NCI-H2196 (cell line): ENCODE data around the gene DMTF1.
A peak's percentile ranks its signal among the peaks of the same experiment; 100 is the strongest.
"Not testable (repeated sequence)": the region's sequence is repeated elsewhere in the genome, so short reads cannot be mapped to it uniquely, and the experiment has no call there.

Experiments used
- DNase-seq: peaks from one replicate; lab custom pipeline; 2025; ENCODE audit not compliant: unreplicated experiment; lab: John Stamatoyannopoulos, UW

The DMTF1 gene

GRCh38 chr7:87193912-87194311 is 41.7 kb downstream of the DMTF1 start:
- no peak for DNase-seq

DNA sequence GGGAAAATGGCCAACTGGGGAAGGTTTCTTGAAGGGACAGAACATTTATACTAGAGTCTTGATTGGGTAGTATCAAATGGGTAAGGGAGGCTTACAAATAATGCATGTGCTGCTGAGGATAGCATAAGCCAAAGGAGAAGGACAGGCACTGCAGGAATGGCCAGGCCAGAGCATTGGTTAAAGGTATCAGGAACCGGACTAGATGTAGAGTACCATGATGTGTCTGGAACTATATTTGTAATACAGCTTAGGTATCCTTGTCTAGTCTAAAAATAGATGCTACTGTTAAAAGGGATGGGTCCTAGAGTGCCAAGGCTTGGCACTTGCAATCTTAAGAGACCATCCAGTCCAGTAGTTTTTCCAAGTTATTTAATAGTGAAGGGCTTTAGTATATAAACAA is 47.0 kb downstream of the DMTF1 start:
- DNase-seq, result no peak

DNA sequence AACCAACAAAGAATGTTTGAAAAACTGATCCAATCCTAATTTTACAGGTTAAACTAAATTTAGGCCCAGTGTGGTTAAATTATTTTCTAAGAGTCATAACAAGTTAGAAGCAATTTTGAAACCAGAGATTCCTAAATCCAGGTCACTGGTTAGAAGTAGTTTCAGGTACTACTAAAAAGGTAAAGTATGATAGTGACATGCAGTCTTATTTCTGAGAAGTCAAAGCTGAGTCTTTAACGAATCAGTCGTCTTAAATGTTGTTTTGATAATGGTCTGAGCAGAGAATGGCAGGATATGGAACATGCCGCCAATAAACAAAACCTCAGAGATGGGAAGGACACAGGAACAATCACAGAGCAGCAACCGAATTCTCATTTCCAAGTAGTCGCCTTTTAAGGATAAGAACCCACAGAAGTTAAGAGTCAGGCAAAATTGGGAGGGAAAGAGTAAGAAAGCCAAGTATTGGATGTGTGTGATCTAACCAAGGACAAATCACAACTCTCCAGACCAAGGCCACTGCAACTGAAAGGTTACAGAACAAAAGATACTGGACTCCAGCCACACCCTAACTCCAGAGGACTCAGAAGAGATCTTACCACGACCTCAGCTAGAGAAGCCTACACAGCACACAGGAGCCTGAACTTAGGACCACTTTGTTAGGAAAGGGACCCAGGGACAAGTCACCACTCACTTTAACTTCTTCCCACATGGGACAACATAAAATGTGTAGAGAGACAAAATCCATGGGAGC is 47.6 kb downstream of the DMTF1 start:
- no peak for DNase-seq

- no peak for DNase-seq
These were observed 50.0 kb downstream of the DMTF1 start for GRCh38 chr7:87202208-87202607.

- DNase-seq, result no peak
These were observed 50.5 kb downstream of the DMTF1 start for GRCh38 chr7:87202705-87203104.

DNA sequence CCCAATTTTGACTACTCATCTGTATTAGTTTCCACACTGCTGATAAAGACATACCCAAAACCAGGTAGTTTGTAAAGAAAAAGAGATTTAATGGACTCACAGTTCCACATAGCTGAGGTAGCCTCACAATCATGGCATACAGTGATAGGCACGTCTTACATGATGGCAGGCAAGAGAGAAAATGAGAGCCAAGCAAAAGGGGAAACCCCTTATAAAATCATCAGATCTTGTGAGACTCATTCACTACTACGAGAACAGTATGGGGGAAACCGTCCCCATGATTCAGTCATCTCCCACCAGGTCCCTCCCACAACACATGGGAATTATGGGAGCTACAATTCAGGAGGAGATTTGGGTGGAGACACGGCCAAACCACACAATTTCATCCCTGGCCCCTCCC is 51.7 kb downstream of the DMTF1 start:
- not testable (repeated sequence) for DNase-seq

GRCh38 chr7:87204933-87205332 is 52.7 kb downstream of the DMTF1 start:
- DNase-seq, result no peak

DNA sequence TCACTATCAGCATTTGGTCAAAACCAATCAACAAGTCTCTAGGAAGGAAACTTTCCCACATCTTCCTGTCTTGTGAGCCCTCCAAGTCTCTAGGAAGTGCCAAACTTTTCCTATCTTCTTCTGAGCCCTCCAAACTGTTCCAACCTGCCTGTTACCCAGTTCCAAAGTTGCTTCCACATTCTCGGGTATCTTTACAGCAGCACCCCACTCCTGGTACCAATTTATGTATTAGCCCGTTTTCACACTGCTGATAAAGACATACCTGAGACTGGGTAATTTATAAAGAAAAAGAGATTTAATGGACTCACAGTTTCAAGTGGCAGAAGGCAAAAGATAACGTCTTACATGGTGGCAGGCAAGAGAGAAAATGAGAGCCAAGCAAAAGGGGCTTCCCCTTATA is 53.4 kb downstream of the DMTF1 start:
- DNase-seq, result not testable (repeated sequence)

- no peak for DNase-seq
These were observed 54.1 kb downstream of the DMTF1 start for GRCh38 chr7:87206361-87206760.

- no peak for DNase-seq
These were observed 57.2 kb downstream of the DMTF1 start for GRCh38 chr7:87209295-87209924.

GRCh38 chr7:87210506-87210905 is 58.3 kb downstream of the DMTF1 start:
- DNase-seq, result no peak

DNA sequence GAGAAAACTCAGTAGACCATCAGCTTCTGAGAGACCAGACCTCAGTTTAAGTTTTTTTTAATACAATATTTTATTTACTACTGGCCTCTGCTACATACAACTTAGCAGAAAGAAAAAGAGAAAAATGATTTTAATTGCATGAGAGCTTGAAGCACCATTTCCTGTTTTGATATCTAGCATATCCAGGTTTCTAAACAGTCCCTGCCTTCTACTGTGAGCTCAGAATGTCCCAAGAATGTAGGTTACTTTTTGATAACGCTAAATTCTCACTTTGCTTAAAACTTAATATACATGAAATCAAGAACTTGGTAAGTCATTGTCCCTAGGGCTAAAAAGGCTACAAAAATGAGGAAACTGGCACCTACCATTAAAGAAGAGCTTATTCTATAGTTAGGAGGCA is 60.2 kb downstream of the DMTF1 start:
- DNase-seq, result no peak

- no peak for DNase-seq
These were observed 61.0 kb downstream of the DMTF1 start for GRCh38 chr7:87213252-87213651.

DNA sequence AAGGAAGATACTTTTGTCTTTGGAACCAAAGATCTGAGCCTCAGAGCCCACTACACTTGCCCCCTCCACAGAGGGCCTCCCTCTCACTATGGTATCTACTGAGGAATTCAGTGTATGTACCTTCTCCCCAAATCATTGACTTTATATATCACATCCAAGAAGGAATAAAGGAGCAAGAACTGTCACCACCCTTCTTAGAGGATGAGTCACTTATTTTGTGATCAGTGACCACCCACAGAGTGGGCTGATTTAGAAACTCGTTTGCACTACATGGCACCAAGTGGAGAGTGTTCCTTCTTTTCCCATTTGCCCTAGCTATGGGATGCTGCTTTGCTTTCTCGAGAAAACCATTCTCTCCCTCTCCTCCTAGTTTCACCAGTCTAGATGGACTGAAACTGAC is 61.6 kb downstream of the DMTF1 start:
- no peak for DNase-seq

DNA sequence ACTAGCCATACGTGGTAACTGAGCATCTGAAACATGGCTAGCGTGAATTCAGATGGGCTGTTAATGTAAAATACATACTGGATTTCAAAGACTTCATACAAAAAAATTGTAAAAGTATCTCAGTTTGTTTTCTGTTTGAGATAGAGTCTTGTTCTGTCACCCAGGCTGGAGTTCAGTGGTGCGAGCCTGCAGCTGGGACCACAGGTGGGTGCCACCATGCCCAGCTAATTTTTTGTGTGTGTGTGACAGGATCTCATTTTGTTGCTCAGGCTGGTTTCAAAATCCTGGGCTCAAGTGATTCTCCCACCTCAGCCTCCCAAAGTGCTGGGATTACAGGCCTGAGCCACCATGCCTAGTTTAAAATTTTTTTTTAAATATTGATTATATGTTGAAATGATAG is 62.8 kb downstream of the DMTF1 start:
- no peak for DNase-seq

GRCh38 chr7:87216701-87217508 is 64.7 kb downstream of the DMTF1 start:
- no peak for DNase-seq

DNA sequence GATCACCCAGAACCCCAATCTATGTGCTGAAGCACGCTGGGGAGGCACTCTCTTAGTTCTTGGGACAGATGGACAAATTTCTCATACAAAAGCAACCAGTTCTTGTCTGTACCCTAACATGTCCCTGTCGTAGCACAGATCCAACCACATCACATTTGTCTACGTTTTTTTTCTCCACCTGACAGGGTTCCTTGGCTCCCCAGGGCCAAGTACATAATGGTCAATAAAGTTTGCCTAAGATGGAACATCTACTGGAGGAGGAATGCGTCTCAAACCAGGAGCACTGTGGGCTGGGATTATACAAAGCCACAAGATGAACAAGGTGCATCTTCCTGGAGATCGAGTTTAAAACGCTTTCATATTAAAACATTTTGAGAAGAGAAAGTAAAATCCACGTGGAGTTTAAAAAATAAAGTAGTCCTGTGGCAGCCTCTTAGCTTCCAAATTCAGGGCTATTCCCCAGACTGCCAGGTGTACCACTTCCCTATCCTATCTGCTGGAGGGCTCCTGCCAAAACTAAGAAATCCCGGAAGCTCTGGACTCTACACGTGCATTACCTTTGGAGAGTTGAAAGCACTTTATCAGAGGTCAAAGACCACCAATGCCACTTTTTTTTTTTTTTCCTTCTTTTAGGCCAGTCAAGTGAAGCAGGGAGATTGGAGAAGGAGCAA is 65.9 kb downstream of the DMTF1 start:
- no peak for DNase-seq

GRCh38 chr7:87218796-87219544 is 66.7 kb downstream of the DMTF1 start:
- no peak for DNase-seq

GRCh38 chr7:87219545-87220025 is 67.3 kb downstream of the DMTF1 start, which contains the start of gene TMEM243:
Gene TMEM243, minus strand, starts transcription at chr7:87219732. Its CDS starts 229 bp downstream, at chr7:87219503.
- peak; percentile 20 for DNase-seq

DNA sequence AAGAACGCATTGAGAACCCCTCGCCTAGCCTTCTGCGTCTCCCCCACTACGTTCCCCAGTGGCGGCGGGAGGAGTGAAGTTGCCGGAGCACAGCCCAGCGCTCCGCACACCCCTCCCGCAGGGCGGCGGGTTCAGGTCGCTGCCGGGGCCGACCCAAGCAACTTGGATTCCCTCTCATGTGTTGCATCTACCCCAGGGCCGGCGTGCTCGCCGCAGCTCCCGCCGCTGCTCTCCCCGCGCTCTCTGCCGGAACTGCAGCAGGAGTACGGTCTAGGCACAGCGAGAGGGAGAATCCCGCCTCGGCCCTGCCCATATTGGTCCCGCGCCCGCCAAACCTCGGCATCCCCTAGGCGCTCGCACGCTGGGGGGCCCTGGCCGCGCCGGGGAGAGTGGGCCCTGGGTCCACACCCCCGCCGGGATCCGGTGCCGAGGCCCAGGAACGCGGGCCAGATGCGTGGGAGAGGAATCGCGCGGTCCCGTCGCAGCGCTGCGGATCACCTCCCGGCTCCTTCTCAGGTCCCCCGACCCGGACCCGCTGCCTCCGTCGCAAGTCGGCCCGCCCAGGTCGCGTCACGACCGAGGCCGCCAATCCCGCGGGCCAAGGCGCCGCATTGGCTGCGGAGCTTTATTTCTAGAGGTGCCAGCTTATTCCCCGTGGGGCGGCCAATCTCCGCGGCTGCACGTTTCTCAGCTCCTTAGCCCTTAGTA is 67.9 kb downstream of the DMTF1 start:
- DNase-seq, result peak; percentile 78
